ENCODE measurements around the gene VPS29.
"Not testable (repeated sequence)": the region's sequence is repeated elsewhere in the genome, so short reads cannot be mapped to it uniquely, and the experiment has no call there.

Gene VPS29

DNA sequence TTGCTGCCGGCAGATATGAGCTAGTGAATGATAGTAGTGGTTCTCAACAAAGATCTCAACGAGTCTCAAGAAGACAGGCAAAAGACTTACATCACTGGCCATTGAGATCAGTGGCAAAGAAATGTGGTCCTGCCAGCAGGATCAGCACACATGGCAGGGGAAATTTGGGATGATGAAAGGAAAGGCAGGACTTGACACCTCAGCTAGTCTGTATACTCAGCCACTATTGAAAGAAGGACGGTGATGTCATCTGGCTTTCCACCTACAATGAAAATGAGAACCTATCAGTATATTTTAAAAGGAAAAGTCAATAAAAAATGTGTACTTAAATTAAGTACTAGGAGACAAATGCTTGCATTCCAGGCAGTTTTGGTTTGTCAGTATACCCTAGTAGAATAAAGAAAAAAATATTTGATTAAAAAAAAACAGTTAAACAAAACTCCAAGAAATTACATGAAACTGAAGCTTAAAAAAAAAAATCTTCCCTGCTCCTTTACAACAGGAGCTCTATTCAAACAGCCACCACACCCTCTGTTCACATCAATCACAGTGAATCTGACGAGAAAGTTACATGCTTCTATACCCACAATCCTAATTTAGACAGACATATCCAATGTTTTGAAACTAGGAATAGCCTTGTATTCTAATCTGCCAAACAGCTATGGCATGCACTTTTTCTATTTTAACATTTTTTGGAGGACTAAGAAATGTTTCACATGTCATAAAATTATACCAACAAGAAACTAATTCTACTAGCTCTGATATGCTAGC is 35.1 kb upstream of the VPS29 start:
- Mint-ChIP-seq H3K4me3 (no peak overlapping the region), H3K27ac (no peak overlapping the region), H3K4me1 (ENCODE audit: low read depth) (peaks cover 15% of the 10 kb centered on the region), H3K9me3 (no peaks in the 10 kb centered on the region), H3K27me3 (ENCODE audit: low read depth) (no peaks in the 10 kb centered on the region), H3K36me3 (ENCODE audit: low read depth) (peaks cover 55% of the 10 kb centered on the region)
- no peak for DNase-seq (ENCODE audit: low spot score)

GRCh38 chr12:110534811-110535210 is 32.9 kb upstream of the VPS29 start:
- Mint-ChIP-seq H3K27ac (no peak overlapping the region), H3K27me3 (ENCODE audit: low read depth) (no peaks in the 10 kb centered on the region), H3K9me3 (no peaks in the 10 kb centered on the region), H3K4me1 (ENCODE audit: low read depth) (peaks cover 19% of the 10 kb centered on the region), H3K36me3 (ENCODE audit: low read depth) (peaks cover 63% of the 10 kb centered on the region), H3K4me3 (no peak overlapping the region)
- DNase-seq (ENCODE audit: low spot score) = no peak

DNA sequence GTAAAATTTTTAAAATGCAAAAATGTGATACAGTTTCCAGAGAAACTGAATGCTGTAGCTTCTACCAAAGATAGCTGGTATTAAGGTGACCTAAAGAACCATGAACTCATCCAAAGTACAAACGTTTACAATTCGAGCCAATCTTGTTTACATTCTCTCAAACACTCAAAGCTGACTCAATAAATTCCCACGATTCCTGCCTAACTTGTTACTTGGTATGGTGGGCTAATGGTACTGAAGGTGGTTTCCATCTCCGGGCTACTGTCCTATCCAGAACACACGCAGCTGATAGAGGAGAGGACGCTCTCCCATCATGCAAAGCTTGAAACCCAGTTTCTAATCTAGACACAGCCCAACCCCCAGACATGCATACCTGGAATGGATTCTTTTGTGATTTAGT is 31.7 kb upstream of the VPS29 start:
- Mint-ChIP-seq H3K4me3 (no peak overlapping the region), H3K27ac (no peak overlapping the region), H3K36me3 (ENCODE audit: low read depth) (peaks cover 58% of the 10 kb centered on the region), H3K27me3 (ENCODE audit: low read depth) (no peaks in the 10 kb centered on the region), H3K4me1 (ENCODE audit: low read depth) (peaks cover 13% of the 10 kb centered on the region), H3K9me3 (no peaks in the 10 kb centered on the region)
- no peak for DNase-seq (ENCODE audit: low spot score)

DNA sequence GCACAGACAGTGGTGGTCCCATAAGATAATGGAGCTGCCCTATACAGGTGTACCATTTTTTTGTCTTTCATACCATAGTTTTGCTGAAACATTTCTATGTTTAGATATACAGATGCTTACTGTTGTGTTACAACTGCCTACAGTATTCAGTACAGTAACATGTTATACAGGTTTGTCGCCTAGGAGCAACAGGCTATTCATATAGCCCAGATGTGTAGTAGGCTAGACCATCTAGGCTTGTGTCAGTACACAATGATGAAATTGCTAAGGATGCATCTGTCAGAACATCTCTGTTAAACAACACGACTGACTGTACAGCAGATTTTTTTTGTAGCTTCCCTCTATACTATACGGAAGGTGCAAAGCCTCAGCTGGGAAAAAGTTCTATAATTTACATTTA is 30.7 kb upstream of the VPS29 start:
- H3K36me3 Mint-ChIP-seq (ENCODE audit: low read depth) = peaks cover 53% of the 10 kb centered on the region
- H3K27me3 Mint-ChIP-seq (ENCODE audit: low read depth) = no peaks in the 10 kb centered on the region
- no peak for DNase-seq (ENCODE audit: low spot score)
- H3K27ac Mint-ChIP-seq = no peak overlapping the region
- H3K9me3 Mint-ChIP-seq = no peaks in the 10 kb centered on the region
- peaks cover 14% of the 10 kb centered on the region for H3K4me1 Mint-ChIP-seq (ENCODE audit: low read depth)
- H3K4me3 Mint-ChIP-seq = no peak overlapping the region

DNA sequence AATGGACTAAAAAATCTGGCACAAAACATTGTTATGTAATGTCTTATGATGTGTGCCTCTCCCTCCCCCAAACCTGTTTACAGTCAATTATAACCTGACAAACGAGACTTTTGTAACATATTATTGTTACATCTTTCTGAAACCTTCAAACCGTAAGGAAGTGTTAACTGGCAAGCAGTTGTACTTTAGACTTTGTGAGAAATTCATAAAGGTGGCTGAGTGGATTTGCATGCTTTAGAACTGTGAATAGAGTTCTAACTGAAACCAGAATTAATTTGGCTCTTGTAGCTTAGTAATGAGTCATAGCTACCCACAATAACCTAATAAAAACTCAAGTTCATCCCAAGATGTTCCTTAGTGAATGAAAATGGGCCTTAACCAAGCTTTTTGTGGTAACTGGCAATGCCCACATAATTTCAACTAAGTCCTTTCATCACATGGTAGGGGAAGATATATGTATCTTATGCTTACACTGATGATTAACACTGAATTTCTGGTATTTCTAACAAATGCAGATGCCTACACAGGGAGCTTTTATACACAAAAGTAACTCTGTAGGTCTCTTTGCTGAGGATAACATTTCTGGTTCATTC is 29.9 kb upstream of the VPS29 start:
- Mint-ChIP-seq H3K9me3 (no peaks in the 10 kb centered on the region), H3K36me3 (ENCODE audit: low read depth) (peaks cover 46% of the 10 kb centered on the region), H3K4me3 (no peak overlapping the region), H3K27me3 (ENCODE audit: low read depth) (no peaks in the 10 kb centered on the region), H3K4me1 (ENCODE audit: low read depth) (peaks cover 14% of the 10 kb centered on the region), H3K27ac (no peak overlapping the region)
- DNase-seq (ENCODE audit: low spot score) = no peak

- H3K36me3 Mint-ChIP-seq (ENCODE audit: low read depth) = peaks cover 33% of the 10 kb centered on the region
- no peak overlapping the region for H3K27ac Mint-ChIP-seq
- no peaks in the 10 kb centered on the region for H3K27me3 Mint-ChIP-seq (ENCODE audit: low read depth)
- peaks cover 13% of the 10 kb centered on the region for H3K4me1 Mint-ChIP-seq (ENCODE audit: low read depth)
- H3K4me3 Mint-ChIP-seq = no peak overlapping the region
- no peak for DNase-seq (ENCODE audit: low spot score)
- no peaks in the 10 kb centered on the region for H3K9me3 Mint-ChIP-seq
Measured at GRCh38 chr12:110530511-110530910, 28.6 kb upstream of the VPS29 start.

DNA sequence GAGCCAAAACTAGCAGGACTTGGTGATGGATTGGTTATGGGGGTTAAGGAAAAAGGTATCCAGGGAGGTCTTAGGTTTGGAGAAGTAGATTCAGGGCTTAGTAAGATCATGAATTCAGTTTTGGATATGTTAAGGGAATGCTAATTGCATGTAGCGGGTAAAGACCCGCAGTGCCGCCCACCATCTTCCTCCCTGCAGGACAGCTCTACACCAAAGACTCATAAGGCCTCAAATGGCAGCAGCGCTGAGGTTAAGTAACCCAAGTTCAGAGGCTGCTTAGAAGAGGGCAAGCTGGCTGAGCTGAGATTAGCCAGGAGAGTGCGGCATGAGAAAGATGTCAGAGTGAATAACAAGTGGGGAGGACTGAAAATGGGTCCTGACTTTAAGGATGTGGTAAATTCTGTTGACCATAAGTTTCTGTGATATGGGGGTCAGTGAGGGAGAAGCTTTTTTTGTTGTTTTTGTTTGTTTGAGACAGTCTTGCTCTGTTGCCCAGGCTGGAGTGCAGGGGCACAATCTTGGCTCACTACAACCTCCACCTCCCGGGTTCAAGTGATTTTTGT is 26.4 kb upstream of the VPS29 start:
- H3K36me3 Mint-ChIP-seq (ENCODE audit: low read depth) = peaks cover 20% of the 10 kb centered on the region
- no peaks in the 10 kb centered on the region for H3K27me3 Mint-ChIP-seq (ENCODE audit: low read depth)
- H3K9me3 Mint-ChIP-seq = no peaks in the 10 kb centered on the region
- H3K4me1 Mint-ChIP-seq (ENCODE audit: low read depth) = peaks cover 14% of the 10 kb centered on the region
- H3K27ac Mint-ChIP-seq = no peak overlapping the region
- DNase-seq (ENCODE audit: low spot score) = no peak
- no peak overlapping the region for H3K4me3 Mint-ChIP-seq

DNA sequence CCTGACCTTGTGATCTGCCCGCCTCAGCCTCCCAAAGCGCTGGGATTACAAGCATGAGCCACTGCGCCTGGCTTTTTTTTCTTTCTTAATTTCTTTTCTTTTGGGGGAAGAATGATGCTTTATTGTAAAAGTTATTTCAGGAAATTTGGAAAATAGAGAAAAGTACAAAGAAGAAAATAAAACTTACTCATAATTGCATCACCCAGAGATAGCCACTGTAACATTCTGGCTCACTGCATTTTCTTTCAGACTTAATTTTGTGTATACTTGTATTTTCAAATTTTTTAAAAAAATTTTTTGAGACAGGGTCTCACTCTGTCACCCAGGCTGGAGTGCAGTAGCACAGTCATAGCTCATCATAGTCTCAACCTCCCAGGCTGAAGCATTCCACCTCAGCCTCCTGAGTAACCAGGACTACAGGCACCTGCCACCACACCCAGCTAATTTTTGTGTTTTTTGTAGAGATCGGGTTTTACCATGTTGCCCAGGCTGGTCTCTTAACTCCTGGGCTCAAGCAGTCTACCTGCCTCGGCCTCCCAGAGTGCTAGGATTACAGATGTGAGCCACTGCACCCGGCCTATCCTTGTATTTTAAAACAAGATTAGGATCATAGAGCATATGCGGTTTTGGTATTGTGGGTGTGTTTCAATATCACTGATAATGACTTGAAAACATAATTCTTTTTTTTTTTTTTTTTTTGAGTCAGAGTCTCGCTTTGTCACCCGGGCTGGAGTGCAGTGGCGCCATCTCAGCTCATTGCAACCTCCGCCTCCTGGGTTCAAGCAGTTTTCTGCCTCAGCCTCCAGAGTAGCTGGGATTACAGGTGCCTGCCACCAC is 19.2 kb upstream of the VPS29 start:
- not testable (repeated sequence) for H3K9me3 Mint-ChIP-seq; H3K36me3 Mint-ChIP-seq (ENCODE audit: low read depth); H3K27me3 Mint-ChIP-seq (ENCODE audit: low read depth)
- Mint-ChIP-seq H3K4me3 (peak overlapping the region; percentile 15), H3K27ac (peak overlapping the region; percentile 15), H3K4me1 (ENCODE audit: low read depth) (peaks cover 14% of the 10 kb centered on the region)
- peak; percentile 48 for DNase-seq (ENCODE audit: low spot score)

GRCh38 chr12:110518014-110518413 is 16.1 kb upstream of the VPS29 start:
- H3K27ac Mint-ChIP-seq; H3K9me3 Mint-ChIP-seq; H3K36me3 Mint-ChIP-seq (ENCODE audit: low read depth); H3K27me3 Mint-ChIP-seq (ENCODE audit: low read depth); H3K4me3 Mint-ChIP-seq; DNase-seq (ENCODE audit: low spot score): not testable (repeated sequence)
- peaks cover 12% of the 10 kb centered on the region for H3K4me1 Mint-ChIP-seq (ENCODE audit: low read depth)

DNA sequence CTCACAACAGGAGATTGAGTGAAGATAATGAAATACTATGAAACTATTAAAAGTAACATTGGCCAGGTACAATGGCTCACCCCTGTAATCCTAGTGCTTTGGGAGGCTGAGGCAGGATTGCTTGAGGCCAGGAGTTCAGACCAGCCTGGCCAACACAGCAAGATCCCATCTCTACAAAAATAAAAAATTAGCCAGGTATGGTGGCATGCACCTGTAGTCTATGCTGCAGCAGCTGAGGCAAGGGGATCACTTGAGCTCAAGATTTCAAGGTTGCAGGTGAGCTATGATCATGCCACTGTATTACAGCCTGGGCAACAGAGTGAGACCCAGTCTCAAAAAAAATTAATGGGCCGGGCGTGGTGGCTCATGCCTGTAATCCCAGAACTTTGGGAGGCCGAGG is 15.1 kb upstream of the VPS29 start:
- Mint-ChIP-seq H3K4me1 (ENCODE audit: low read depth) (peaks cover 8% of the 10 kb centered on the region), H3K9me3 (no peaks in the 10 kb centered on the region), H3K27ac (no peak overlapping the region), H3K36me3 (ENCODE audit: low read depth) (no peaks in the 10 kb centered on the region), H3K27me3 (ENCODE audit: low read depth) (no peaks in the 10 kb centered on the region), H3K4me3 (no peak overlapping the region)
- DNase-seq (ENCODE audit: low spot score) = no peak

DNA sequence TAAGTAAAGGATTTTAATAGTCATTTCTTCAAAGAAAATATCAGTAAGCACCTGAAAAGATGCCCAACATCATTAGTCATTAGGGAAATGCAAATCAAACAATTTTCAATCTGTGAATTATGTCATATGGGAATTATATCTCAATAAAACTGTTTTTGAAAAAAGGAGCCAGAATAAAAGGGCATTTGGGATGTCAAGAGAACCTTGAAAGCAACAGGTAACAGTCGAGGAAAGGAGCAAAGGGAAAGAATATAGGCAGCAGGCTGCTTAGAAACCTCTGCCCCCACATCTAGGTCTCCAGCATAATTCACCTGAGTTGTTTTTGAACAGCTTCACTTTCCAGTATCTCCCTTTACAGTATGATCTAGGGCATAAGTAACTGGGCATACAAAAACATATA is 12.5 kb upstream of the VPS29 start:
- peaks cover 3% of the 10 kb centered on the region for H3K4me1 Mint-ChIP-seq (ENCODE audit: low read depth)
- H3K27me3 Mint-ChIP-seq (ENCODE audit: low read depth) = peaks cover 2% of the 10 kb centered on the region
- no peak overlapping the region for H3K27ac Mint-ChIP-seq
- no peaks in the 10 kb centered on the region for H3K9me3 Mint-ChIP-seq
- no peaks in the 10 kb centered on the region for H3K36me3 Mint-ChIP-seq (ENCODE audit: low read depth)
- H3K4me3 Mint-ChIP-seq = no peak overlapping the region
- DNase-seq (ENCODE audit: low spot score) = no peak

- Mint-ChIP-seq H3K27ac (no peak overlapping the region), H3K9me3 (no peaks in the 10 kb centered on the region), H3K4me3 (no peak overlapping the region), H3K27me3 (ENCODE audit: low read depth) (peaks cover 2% of the 10 kb centered on the region), H3K36me3 (ENCODE audit: low read depth) (no peaks in the 10 kb centered on the region), H3K4me1 (ENCODE audit: low read depth) (peaks cover 3% of the 10 kb centered on the region)
- DNase-seq (ENCODE audit: low spot score) = no peak
Measured at GRCh38 chr12:110513842-110514241, 11.9 kb upstream of the VPS29 start.

- Mint-ChIP-seq H3K27me3 (ENCODE audit: low read depth) (peaks cover 2% of the 10 kb centered on the region), H3K27ac (no peak overlapping the region), H3K4me1 (ENCODE audit: low read depth) (peaks cover 1% of the 10 kb centered on the region), H3K36me3 (ENCODE audit: low read depth) (no peaks in the 10 kb centered on the region), H3K4me3 (no peak overlapping the region), H3K9me3 (no peaks in the 10 kb centered on the region)
- DNase-seq (ENCODE audit: low spot score) = no peak
Measured at GRCh38 chr12:110508071-110508586, 6.2 kb upstream of the VPS29 start.

DNA sequence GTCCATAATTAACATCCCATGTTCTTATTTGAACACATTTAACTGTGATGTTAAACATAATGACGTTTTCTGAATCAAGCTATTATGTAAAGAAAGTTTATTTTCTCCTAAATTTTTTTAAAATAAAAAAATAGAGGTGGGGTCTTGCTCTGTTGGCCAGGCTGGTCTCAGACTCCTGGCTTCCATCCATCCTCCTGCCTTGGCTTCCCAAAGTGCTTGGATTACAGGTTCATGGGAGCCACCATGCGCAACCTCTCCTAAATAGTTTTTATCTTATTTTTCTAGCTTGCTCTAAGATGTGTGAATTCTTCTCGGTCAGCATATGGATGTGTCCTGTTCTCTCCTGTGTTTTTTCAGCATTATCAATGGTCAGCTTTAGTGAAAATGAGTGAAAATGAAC is 3.4 kb upstream of the VPS29 start:
- no peak for DNase-seq (ENCODE audit: low spot score)
- peaks cover 11% of the 10 kb centered on the region for H3K4me1 Mint-ChIP-seq (ENCODE audit: low read depth)
- H3K9me3 Mint-ChIP-seq = peaks cover 7% of the 10 kb centered on the region
- H3K4me3 Mint-ChIP-seq = no peak overlapping the region
- H3K27ac Mint-ChIP-seq = no peak overlapping the region
- H3K36me3 Mint-ChIP-seq (ENCODE audit: low read depth) = peaks cover 17% of the 10 kb centered on the region
- H3K27me3 Mint-ChIP-seq (ENCODE audit: low read depth) = peaks cover 4% of the 10 kb centered on the region
